AG08395 (cell line): ENCODE data around the gene HSPG2.
"Not testable (repeated sequence)": the region's sequence is repeated elsewhere in the genome, so short reads cannot be mapped to it uniquely, and the experiment has no call there.

Experiments
- DNase-seq: peaks from one replicate; pipeline ENCODE4 v3.0.0; 2012; ENCODE audit warnings: mixed read lengths, low spot score

The HSPG2 gene

DNA sequence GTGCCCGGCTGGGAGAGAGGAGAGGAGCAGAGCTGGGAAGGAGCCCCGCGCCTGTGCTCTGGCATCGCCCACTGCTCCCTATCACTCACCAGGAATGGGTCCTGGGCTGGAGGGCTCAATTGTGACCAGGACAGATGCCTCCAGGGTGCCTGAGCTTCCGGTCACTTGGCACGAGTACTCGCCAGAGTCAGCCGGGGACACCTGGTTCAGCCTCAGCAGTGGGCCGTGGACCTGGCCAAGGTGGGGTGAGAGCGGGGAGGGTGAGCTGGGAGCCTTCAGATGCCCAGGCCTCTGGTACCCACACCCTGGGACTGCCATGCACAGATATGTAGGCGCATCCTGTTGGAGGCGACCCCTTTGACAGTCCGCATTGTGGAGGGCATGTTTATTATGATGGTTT is 93.9 kb downstream of the HSPG2 start:
- no peak for DNase-seq

DNA sequence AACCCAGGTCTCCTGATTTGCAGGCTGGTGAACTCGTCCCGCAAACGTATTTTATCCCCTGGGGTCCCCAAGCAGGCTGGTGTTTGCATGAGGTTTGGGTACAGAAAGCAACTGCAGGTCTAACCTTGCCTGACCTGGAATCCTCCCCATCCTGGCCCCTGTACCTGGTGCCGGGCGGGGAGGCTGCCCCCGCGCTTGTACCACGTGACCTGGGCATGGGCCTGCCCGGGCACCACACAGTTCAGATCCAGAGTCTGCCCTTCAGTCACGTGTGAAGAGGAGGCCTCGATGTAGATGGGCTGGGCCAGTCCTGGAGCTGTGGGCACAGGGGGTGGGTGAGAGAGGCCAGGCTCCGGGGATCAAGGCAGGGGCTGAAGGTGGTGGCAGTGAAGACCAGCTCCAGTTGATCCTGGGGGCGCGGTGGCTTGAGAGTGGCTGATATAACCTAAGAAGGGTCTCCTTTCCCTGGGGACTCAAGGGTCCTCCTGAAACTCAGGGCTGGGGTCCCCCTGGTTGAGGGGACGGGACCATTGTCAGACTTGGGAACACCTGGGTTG is 94.4 kb downstream of the HSPG2 start:
- DNase-seq = no peak

DNA sequence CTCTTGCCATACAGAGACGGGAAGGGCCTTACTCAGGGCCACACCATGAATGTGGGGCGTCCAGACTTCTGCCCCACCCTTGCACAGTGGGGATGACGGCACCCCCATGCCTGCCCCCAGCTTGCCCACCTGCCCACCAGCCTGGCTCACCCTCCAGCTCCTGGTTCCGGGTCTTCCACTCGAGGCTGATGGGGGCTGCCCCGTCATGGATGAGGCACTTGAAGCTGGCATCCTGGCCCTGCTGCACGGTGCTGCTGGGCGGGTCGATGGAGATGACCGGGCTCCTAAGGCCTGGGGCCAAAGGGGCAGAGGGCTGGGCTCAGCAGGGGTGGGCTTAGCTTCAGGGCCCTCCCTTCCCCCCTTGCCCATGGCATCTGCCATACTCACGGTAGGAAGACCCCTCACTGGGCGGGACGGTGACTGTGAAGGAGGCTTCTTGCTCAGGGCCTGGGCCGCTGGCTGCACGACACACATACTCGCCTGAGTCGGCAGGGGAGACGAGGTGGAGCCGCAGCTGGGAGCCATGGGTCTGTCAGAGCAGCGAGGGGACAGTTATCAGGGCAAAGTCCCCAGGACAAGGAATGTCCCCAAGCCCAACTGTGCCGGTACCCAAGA is 95.2 kb downstream of the HSPG2 start:
- DNase-seq = no peak

DNA sequence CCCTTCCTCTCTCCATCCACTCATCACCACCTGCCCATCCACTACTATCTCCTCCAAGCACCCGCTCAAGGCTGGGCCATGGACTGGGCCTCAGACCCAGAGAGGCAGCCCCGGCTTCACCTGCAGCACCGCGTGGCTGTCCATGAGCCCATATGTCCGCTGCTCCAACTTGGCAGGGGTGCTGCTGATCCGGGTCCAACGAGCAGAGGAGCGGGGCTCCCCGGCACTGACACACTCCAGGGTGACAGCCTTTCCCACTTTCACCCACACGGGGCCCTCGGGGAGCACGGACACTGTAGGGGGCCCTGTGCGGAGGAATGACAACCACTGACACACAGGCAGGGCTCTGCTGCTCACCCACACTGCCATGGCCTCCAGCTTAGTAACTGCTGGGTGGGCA is 96.1 kb downstream of the HSPG2 start:
- no peak for DNase-seq

DNA sequence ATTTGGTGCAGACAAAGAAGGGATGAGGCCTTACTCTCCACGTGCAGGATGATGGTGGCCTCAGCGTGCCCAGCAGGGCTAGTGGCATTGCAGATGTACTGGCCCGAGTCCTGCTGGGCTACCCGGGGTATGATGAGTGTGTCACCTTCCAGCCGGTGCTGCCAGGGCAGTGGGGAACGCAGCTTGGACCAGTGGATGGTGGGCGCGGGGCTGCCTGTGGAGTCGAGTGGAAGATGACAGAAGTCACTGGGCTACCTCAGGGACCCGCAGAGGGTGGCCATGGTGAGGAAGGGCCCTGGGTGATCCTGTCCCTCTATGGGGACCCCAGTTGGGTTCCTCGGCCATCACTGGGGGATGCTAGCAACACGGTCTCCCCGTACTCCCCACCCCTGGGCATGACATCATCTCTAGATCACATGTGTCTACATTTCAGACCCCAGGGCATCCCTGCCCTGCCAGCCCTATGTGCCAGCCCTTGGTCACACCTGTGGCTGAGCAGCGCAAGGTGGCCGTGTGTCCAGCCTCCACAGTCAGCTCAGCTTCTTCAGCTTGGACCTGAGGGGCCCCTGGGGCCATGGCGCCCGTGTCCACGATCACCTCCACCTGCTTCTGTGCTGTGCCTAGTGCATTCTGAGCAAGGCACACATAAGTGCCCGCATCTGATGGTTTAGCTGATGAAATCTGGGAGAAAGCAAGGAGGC is 97.6 kb downstream of the HSPG2 start:
- no peak for DNase-seq

DNA sequence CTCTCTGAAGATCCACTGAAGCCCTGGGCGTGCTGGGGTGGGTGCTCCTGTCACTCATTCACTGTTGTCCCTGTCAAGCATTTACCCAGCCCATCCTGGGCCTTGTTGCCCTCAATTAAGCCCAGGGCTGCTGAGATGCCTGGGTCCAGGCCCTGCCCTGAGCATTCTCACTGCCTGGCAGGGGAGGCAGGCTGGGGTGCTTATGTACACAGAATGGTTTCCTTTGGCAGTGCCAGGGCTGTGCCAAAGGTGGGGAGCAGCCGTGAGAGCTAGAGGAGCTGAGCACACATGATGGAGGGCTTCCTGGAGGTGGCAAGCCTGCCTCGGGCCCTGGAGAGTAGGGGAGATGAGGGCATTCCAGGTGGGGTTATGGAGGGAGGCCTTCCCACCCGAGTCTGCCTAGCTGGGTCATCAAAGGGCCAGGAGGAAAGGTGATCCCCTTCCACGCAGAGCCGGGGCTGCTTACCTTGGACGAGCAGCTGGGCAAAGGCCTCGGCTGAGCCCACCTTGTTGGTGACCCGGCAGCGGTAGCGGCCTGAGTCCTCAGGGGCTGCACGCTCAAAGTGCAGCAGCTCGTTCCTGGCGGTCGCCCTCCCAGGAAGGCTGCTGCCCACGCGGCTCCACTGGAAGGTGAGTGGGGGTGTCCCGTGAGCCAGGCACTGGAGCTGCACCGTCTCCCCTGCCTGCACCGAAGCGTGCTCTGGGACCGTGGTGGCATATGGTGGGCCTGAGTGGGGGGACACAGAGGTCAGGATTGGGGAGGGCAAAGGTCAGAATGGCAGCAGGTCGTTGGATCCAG is 98.6 kb downstream of the HSPG2 start:
- DNase-seq = no peak

DNA sequence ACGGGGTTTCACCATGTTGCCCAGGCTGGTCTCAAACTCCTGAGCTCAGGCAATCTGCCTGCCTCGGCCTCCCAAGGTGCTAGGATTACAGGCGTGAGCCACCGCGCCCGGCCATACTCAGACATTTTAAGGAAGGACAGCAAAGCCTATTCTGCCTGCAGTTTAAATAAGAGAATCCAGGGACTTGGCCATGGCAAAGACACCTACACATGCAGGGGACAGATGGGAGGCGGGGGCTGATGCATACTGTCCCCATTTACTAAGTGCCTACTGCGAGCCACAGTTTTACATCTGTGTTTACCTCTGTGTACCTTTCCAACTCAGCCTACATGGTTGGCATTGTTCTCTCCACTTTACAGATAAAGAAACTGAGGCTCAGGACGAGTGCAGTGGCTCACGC is 99.6 kb downstream of the HSPG2 start:
- no peak for DNase-seq

DNA sequence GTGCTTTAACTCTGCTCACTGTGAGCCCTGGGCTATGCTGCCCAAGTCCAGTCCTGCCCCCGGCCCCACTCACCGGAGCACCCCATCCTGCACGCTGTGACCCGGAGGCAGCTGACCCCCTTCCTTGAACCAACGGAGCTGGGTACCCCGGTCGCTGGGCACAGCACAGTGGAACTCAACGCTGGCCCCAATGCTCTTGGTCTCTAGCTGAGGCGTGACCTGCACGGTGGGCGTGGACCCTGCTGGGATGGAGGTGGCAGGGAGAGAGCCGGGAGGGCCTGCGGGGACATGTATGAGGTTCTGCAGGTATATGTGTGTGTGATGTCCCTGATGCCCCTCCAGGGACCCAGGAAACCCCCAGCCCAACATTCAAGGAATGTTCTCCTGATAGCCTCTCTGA is 100.4 kb downstream of the HSPG2 start:
- DNase-seq = no peak

DNA sequence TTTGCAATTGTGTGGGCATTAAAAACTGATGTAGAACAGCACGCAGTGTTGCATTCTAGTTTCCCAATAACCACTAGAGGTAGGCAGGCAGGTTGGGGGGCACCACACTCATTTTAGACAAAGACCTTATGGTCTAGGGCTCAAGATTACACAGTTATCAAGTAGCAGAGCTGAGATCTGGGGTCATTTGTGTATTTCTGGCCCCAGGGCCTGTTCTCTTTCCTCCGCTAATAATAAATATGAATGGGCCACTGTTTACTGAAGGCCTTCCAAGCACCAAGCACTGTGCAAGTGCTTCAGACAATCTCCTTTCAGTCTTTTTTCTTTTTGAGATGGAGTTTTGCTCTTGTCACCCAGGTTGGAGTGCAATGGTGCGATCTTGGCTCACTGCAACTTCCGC is 101.1 kb downstream of the HSPG2 start:
- DNase-seq = no peak

DNA sequence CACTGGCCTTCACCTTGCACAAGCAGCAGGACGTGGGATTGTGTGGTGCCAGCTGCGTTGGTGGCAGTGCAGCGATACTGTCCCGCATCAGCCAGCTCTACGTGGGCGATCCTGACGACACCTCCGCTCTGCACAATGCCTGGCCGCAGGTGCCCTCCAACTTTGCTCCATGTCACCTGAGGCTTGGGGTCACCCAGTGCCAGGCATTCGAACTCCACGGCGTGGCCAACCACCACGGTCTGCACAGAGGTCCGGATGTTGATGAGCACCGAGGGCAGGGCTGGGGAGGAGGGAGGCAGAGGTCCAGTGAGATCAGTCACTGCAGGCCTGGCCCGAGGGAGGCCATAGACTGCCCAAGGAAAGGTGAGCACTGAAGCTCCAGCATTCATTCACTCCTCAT is 102.4 kb downstream of the HSPG2 start:
- DNase-seq = no peak

DNA sequence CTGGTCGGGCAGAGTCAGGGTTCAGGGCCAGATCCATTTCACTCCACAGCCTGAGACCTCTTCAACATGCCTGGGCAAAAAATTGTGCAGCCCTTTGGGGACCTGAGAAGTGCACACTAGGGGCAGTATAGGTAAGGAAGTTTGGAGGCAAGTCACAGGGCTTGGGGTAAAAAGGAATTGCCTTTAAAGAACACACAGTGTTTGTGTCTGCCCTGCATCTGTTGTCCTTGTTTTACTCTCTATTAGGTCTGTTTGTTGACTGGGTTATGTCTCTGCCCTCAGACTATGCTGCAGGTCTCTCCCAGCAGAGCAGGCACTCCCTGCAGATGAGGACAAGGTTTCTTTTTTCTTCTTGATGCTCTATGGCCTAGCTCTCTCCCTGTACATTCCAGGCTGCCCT is 103.0 kb downstream of the HSPG2 start:
- no peak for DNase-seq

DNA sequence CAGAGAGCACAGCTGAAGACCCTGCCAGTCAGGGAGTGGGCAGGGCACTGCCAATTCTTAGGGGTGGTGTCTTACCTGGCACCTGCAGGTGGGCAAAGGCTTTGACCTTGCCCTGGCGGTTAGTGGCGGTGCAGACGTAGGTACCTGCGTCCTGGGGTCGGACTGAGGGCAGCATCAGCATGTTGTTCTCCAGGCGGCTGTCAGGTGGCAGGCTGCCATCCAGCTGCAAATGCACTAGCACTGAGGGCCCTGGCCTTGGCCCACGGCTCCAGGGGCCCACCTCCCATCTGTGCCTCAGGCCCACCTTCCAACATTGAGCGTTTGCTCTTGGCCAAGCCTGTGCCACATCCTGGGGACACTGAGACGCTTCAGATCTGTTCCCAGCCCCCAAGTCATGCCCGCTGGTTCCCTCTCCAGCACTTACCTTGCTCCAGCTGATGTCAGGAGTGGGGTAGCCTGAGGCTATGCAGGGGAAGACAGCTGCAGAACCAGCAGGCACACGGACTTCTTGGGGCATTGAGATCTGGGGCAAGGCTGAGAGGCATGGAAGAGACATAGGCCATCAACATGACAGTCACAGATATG is 103.6 kb downstream of the HSPG2 start:
- no peak for DNase-seq

DNA sequence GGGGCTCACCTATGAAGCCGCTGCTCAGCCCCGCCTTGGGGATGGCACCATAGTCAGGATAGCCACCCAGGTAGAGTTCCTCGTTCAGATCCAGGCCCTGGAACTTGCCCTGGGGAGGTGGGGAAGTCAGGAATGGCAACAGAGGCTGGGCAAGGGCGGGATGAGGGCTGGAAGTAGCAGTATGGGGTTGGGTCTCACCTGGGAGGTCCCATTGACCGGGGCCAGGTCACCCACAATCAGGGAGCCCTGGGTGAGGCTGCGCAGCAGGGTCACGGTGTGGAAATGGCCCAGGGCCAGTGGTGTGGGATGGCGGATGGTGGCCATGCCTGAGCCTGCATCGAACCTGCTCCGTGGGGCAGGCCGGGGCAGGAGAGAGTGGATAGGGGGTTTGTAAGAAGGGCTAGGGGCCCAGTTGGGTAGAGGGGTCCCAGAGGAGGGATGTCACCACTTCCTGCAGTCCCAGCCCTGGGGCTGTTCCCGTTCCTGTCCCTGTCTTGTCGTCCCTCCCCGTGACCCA is 105.6 kb downstream of the HSPG2 start:
- no peak for DNase-seq

DNA sequence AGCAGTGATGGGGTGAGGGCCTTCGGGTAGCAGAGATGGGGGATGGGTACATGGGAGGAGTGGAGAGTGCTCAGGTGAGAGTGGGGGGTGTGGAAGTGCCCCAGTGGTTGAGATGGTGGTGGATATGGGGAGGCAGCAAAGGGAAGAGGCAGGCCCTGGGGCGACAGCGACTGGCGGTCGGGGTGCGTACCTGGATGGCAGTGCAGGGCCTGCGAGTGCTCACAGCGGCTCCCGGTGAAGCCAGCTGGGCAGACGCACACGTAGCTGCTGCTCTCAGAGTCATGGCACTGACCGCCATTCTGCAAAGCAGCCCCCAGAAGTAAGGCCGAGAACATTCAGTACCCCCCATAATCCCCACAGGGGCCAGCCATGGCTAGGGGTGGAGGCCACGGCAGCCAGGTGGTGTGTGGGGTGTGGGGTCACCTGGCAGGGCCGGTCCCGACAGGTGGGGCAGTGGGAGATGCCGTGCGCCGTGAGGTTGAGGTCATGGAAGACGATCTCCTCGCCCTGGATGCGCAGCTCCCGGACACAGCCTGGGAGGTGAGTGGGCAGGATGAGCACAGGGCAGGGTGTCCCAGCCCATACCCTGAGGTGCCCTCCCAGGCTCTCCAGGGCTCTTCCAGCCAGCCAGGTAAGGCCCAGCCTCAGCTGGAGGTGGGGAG is 106.2 kb downstream of the HSPG2 start:
- DNase-seq = no peak

DNA sequence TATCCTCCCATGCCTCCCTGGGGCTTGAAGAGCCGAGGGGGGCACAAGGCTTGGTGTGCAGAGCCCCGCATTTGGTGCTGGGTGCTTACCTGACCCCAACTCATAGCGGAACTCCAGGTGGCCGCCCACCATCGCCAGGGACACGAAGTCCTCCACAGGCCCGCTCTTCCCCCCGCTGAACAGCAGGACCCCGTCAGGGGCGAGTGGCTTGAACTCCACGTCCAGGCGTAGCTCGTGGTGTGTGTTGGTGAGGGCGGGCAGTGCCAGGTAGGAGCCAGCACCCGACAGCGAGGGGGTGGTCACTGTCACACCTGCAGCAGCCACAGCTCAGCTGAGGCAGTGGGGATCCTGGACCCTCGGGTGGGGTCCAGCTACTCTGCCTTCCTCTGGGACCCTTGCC is 107.8 kb downstream of the HSPG2 start:
- no peak for DNase-seq

DNA sequence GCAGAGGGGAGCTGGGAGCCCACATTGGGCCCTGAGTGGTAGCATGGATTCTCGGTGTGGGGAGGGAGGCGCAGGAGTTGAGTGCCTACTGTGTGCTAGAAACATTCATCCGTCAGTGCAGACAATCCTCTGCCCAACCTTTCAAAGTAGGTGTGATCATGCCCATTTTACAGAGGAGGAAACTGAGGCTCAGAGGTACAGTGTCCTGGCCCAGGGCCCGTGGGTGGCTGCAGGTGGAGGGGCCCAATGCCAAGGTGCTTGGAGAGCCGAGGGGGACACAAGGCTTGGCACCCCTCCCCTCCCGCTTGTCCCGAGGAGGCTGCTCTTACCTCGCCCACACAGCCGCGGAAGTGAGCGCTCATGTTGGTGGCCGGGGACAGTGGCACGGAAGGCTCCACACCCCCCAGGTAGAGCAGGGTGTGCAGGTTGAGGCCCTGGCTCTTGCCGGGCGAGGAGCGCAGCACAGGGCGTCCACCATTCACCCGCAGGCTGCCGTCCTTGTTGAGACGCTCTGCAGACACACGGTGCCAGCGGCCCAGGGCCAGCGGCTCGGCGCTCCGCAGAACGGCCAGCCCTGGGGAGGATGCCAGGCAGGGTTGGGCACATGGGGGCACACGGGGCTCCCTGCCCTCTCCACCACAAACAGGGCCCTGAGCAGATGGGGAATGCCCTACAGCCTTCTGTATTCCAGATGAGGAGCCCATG is 108.5 kb downstream of the HSPG2 start:
- DNase-seq = no peak

DNA sequence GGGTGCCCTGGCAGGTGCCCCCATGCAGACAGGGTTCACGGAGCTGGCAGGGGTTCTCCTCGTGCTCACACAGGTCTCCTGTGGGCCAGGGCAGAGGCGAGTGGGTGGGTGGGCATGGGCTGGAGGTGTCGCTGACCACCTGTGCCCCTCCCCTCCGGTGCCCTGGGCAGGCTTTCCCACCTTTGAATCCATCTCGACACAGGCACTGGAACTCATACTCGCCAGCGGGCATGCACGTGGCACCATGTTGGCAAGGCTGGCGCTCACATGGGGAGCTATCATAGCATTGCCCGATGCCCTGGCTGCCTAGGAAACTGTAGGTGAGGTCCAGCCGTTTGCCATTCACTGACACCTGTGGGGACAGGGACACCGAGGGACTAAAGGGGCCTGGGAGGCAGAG is 109.0 kb downstream of the HSPG2 start:
- DNase-seq = no peak

DNA sequence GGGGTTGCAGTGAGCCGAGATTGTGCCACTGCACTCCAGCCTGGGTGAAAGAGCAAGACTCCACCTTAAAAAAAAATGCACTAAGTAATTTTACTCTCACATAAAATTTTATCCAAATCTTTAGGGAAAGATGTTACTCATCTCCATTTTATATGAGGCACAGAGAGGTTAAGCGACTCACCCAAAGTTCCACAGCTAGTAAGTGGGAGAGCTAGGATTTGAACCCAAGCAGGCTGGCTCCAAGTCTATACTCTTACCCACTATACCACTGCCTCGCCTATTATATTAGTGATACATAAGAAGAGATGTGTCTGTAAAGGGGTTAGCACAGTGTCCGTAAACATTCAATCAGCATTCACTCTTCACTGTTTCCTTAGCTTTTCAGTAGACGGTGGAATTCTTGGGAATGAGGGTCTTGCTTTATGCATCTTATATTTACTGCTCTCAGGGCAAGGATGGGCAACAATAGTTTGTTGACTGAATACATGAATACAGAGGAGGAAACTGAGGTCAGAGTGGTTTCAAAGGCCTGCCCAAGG is 109.9 kb downstream of the HSPG2 start:
- no peak for DNase-seq

DNA sequence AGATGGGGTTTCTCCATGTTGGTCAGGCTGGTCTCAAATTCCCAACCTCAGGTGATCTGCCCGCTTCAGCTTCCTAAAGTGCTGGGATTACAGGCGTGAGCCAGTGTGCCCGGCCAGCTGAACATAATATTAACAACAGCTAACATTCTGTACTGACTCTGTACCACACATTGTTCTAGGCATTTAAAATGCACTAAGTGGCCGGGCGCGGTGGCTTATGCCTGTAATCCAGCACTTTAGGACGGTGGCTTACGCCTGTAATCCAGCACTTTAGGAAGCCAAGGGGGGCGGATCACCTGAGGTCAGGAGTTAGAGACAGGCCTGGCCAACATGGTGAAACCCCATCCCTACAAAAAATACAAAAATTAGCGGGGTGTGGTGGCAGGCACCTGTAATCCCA is 110.4 kb downstream of the HSPG2 start:
- DNase-seq = not testable (repeated sequence)

DNA sequence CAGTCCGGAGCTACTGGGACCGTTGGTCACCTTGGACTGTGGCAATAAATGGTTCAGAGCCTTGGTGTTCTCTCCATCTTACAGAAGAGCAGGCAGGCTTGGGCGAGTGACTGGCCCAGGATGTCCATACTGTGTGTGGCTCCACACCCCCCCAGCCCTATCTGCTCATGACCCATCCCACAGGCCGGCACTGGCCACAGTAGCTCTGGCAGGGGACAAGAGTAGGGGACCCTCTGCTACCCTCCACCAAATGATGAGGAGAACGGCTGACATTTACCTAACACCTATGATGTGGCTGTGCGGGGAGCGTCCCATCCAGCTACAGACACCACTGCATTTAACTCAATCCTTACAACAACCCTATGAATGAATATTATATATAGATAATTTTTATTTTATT is 111.7 kb downstream of the HSPG2 start:
- DNase-seq = no peak

DNA sequence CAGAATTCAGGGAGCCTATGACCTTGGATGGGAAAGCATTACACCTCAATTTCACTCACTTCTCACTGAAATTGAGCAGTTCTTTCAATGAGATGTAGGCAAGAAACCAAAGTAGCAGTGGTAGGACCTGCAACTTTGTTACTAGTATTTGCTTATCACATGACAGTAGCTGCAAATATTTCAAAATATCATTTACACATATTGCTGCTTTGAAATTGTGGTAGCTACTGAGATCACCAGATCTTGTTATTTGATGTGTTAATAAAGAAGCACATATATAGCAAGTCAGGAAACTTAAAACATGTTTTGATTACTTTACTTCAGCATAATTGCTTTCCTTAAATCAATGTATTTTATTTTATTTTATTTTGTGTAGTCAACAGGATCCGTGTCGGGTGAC is 112.2 kb downstream of the HSPG2 start:
- DNase-seq = no peak
